ENCODE measurements around the gene APBA2. TPM values are rescaled to one million over a fixed set of nuclear protein-coding genes. Genes with fewer than 3 reads are reported as not detected.

Gene APBA2
- total and polyA plus RNA-seq, 2 of the 13 experiments (the other 11 are each of a cell fraction or from before 2014, with no cell fraction given), result 0.62 to 2.3 TPM

DNA sequence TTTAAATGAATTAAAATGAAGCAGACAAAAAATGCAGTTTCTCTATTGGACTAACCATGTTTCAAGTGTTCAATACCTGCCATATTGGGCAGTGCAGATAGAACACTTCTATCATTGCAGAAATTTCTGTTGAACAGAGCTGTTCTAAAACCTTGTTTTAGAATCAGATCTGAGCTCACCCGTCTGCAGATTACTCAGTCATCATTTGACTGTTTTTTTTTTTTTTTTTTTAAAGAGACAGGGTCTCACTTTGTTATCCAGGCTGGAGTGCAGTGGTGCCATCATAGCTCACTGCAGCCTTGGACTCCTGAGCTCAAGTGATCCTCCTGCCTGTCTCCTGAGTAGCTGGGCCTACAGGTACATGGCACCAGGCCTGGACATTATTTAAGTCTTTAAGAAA lies 128.7 kb downstream of the APBA2 start (continued):
- TF ChIP-seq ZNF350 (CRISPR knock-in tag; IDR thresholded peaks at IDR 0.05; ENCODE audit: borderline replicate concordance, low read depth) (no peak), ZZZ3 (CRISPR knock-in tag; IDR thresholded peaks at IDR 0.05; ENCODE audit: borderline replicate concordance) (no peak), U2AF2 (IDR thresholded peaks at IDR 0.05; ENCODE audit: low read depth, low read length) (no peak), CC2D1A (CRISPR knock-in tag; IDR thresholded peaks at IDR 0.05) (no peak), MTF2 (CRISPR knock-in tag; IDR thresholded peaks at IDR 0.05; ENCODE audit: borderline replicate concordance) (no peak), ZNF672 (CRISPR knock-in tag; IDR thresholded peaks at IDR 0.05) (no peak), ZNF501 (CRISPR knock-in tag; IDR thresholded peaks at IDR 0.05) (no peak), NAIF1 (CRISPR knock-in tag; IDR thresholded peaks at IDR 0.05; ENCODE audit: borderline replicate concordance) (no peak), NR2F1 (CRISPR knock-in tag; IDR thresholded peaks at IDR 0.05) (no peak)
- TF ChIP-seq, protein P1, sequence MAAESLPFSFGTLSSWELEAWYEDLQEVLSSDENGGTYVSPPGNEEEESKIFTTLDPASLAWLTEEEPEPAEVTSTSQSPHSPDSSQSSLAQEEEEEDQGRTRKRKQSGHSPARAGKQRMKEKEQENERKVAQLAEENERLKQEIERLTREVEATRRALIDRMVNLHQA (CRISPR knock-in tag; IDR thresholded peaks at IDR 0.05), result no peak
- TF ChIP-seq, protein P2, sequence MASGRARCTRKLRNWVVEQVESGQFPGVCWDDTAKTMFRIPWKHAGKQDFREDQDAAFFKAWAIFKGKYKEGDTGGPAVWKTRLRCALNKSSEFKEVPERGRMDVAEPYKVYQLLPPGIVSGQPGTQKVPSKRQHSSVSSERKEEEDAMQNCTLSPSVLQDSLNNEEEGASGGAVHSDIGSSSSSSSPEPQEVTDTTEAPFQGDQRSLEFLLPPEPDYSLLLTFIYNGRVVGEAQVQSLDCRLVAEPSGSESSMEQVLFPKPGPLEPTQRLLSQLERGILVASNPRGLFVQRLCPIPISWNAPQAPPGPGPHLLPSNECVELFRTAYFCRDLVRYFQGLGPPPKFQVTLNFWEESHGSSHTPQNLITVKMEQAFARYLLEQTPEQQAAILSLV (CRISPR knock-in tag; IDR thresholded peaks at IDR 0.05; ENCODE audit: borderline replicate concordance), result no peak

DNA sequence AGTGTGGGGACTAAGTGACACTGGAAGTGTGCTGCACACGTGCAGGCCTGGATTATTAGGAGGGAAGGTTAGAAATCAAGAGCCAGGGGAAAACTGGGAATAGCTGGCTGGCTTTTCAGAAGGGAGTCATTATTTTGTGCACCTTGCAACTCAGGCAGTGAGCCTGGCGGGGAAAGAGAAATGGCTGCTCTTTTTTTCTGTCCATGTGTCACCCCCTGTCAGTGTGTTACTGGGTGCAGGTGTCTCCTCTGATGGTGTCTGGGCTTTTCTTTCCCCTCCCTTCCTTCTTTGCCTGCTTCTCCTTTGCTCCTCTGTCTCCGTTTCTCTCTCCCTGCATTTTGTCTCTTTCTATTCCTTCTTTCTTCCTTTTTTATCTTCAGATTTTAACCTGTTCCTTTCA lies 130.7 kb downstream of the APBA2 start:
- DNase-seq (ENCODE audit: low spot score), result no peak
- H3K4me2 ChIP-seq (ENCODE audit: low read depth, low read length), result no peak overlapping the region
- no peaks in the 10 kb centered on the region for H3K9me3 ChIP-seq (ENCODE audit: low read length)
- TF ChIP-seq CCAR2 (optimal IDR thresholded peaks at IDR 0.05; ENCODE audit: low read depth, low read length), result no peak
- in situ Hi-C loops (cut with HindIII; ENCODE audit: extremely low pct_ligation_motif_present, low pct_unique_long_range_greater_than_20kb) (no loop called here), intact Hi-C loops (cut with micrococcal nuclease; ENCODE audit: unreplicated experiment) (no loop called here)
- POLR2A ChIA-PET, result no interaction called here
- WGBS (ENCODE audit: low lambda C conversion rate), result 28% methylated on average over 3 of the region's 3 CpGs
- H3K27ac ChIP-seq (ENCODE audit: extremely low read length, insufficient read depth, low read length), result no peak overlapping the region
- H3K27me3 ChIP-seq (ENCODE audit: control insufficient read depth in 1 of 2, insufficient read depth in 2 of 2, low read length in 2 of 2), result no peaks in the 10 kb centered on the region
- H3K4me3 ChIP-seq (replicated peaks in 1 of 3; ENCODE audit: insufficient read depth in 1 of 3, low read depth in 2 of 3, low read length in 3 of 3), result no peak overlapping the region
- no TSS peak for BruUV-seq (replicated peaks)
- FAIRE-seq, result no peak
- no peaks in the 10 kb centered on the region for H3K79me2 ChIP-seq (ENCODE audit: insufficient read depth, low read length)
- ATAC-seq, result no peak
- H4K20me1 ChIP-seq (ENCODE audit: insufficient read depth, low read length), result no peaks in the 10 kb centered on the region
- CTCF ChIA-PET (ENCODE audit: low intra/inter-chr PET ratio, low total read pairs), result no interaction called here
- no peak overlapping the region for H2AFZ ChIP-seq (ENCODE audit: low read length)
- no peak overlapping the region for H3K9ac ChIP-seq (ENCODE audit: insufficient read depth, low read depth, low read length)
- H3K36me3 ChIP-seq (replicated peaks in 1 of 2; ENCODE audit: control insufficient read depth in 1 of 2, insufficient read depth in 2 of 2, low read length in 2 of 2), result no peaks in the 10 kb centered on the region
- H3K4me1 ChIP-seq (ENCODE audit: insufficient read depth, low read length), result no peaks in the 10 kb centered on the region

Data from HepG2 (cell line).